Right ventricle myocardium inferior (tissue), 1 donor: ENCODE data around the gene JMJD6. TPM values are rescaled to one million over a fixed set of nuclear protein-coding genes. Genes with fewer than 3 reads are reported as not detected.
"Not testable (repeated sequence)": the region's sequence is repeated elsewhere in the genome, so short reads cannot be mapped to it uniquely, and the experiment has no call there.

Source experiments
- ATAC-seq: fragments of 200-7000 bp; cut with Tn5 transposase; one replicate; pipeline ENCODE4 v1.9.1; 2020; ENCODE audit warnings: mild to moderate bottlenecking, moderate library complexity
- DNase-seq: peaks from one replicate; pipeline ENCODE4 v3.0.0; 2021; ENCODE audit errors: missing footprints
- intact Hi-C: fragments of 100-400 bp; cut with DNase I; formaldehyde crosslinking; loops from one replicate; pipeline ENCODE4 v1.11.0; 2022
- total RNA-seq: library from RNA; stranded (reverse); fragmentation: NEBNext Ultra II Directional; extraction: Animal tissue kit (Norgen Biotek cat#: 25700); gene quantifications from one replicate; pipeline ENCODE4 v1.2.1, GENCODE V29; 2021
- donor health status: DM: no; HTN: yes; CAD: no; lungs with severe emphysema.

Gene JMJD6
- total RNA-seq, 1 donor from 2014 or later: 62.8 TPM

- intact Hi-C loops: no loop called here
- DNase-seq (no peak), ATAC-seq (peak; percentile 13)
Observed at GRCh38 chr17:76707985-76708807, 18.2 kb downstream of the JMJD6 start.

- ATAC-seq (no peak), DNase-seq (no peak)
- intact Hi-C loops: no loop called here
Observed at GRCh38 chr17:76706817-76707216, 19.6 kb downstream of the JMJD6 start.

- no peak for DNase-seq
- no peak for ATAC-seq
- intact Hi-C loops: no loop called here
Observed at GRCh38 chr17:76704805-76705204, 21.6 kb downstream of the JMJD6 start.

- DNase-seq (no peak), ATAC-seq (no peak)
- intact Hi-C loops: no loop called here
Observed at GRCh38 chr17:76702941-76703637, 23.3 kb downstream of the JMJD6 start.

GRCh38 chr17:76702076-76702475 lies 24.3 kb downstream of the JMJD6 start:
- ATAC-seq (no peak), DNase-seq (no peak)
- intact Hi-C loops: no loop called here

- ATAC-seq (no peak), DNase-seq (no peak)
- intact Hi-C loops: loop anchor here (1.0 kb wide), 1 partner anchor 13 kb away; no protein-coding TSS in a partner anchor
Observed at GRCh38 chr17:76701471-76701967, 24.9 kb downstream of the JMJD6 start.

GRCh38 chr17:76700617-76701470 lies 25.6 kb downstream of the JMJD6 start:
- intact Hi-C loops: loop anchor here (1.0 kb wide), 1 partner anchor 13 kb away; no protein-coding TSS in a partner anchor
- DNase-seq: peak; percentile 84

GRCh38 chr17:76700270-76700616 lies 26.2 kb downstream of the JMJD6 start:
- ATAC-seq (peak; percentile 12), DNase-seq (no peak)
- intact Hi-C loops: no loop called here

More at GRCh38 chr17:76700617-76701470, 25.6 kb downstream of the JMJD6 start:
- peak; percentile 76 for ATAC-seq

- DNase-seq, ATAC-seq, intact Hi-C loops: not testable (repeated sequence)
Observed at GRCh38 chr17:76698466-76698977, 27.9 kb downstream of the JMJD6 start.

- DNase-seq (no peak), ATAC-seq (peak; percentile 26)
- intact Hi-C loops: no loop called here
Observed at GRCh38 chr17:76697702-76698465, 28.5 kb downstream of the JMJD6 start.

- intact Hi-C loops: no loop called here
- DNase-seq (no peak), ATAC-seq (peak; percentile 48)
Observed at GRCh38 chr17:76696763-76697701, 29.4 kb downstream of the JMJD6 start.

- no peak for ATAC-seq
- no peak for DNase-seq
- intact Hi-C loops: no loop called here
Observed at GRCh38 chr17:76695059-76695831, 31.2 kb downstream of the JMJD6 start.

GRCh38 chr17:76691379-76692191 lies 34.8 kb downstream of the JMJD6 start:
- intact Hi-C loops: no loop called here
- ATAC-seq (no peak), DNase-seq (no peak)

GRCh38 chr17:76690596-76691280 lies 35.7 kb downstream of the JMJD6 start:
- intact Hi-C loops: no loop called here
- DNase-seq (no peak), ATAC-seq (no peak)

- intact Hi-C loops: loop anchor here (2.0 kb wide), 1 partner anchor 25 kb away; no protein-coding TSS in a partner anchor
Observed at GRCh38 chr17:76689859-76690258, 36.5 kb downstream of the JMJD6 start.

More at GRCh38 chr17:76689859-76690258, 36.5 kb downstream of the JMJD6 start:
- DNase-seq (no peak), ATAC-seq (no peak)
